ENCODE results near the gene ROBO2. TPM values are rescaled to one million over a fixed set of nuclear protein-coding genes. Genes with fewer than 3 reads are reported as not detected.

The ROBO2 gene
- total RNA-seq, 4 donors from 2014 or later, result 0.16 to 4.0 (median 1.3) TPM

DNA sequence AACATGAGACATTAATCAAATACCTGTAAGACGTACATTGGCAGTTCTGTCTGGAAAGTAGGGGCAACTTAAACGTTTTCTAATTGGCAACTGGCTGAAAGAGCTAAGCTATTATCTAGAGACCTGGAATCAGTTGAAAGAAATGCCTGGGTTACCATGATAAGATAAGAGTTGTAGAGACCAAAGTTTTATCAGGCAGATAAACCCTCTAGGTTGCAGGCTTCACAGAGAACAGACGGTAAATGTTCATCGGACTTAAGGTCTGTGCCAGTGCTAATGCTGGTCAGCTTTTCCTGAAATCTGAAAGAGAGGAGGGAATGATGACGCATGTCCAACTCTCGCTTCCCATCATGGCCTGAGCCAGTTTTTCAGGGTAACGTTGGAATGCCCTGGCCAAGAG is 196.2 kb downstream of the ROBO2 start:
- TF ChIP-seq, protein P1, sequence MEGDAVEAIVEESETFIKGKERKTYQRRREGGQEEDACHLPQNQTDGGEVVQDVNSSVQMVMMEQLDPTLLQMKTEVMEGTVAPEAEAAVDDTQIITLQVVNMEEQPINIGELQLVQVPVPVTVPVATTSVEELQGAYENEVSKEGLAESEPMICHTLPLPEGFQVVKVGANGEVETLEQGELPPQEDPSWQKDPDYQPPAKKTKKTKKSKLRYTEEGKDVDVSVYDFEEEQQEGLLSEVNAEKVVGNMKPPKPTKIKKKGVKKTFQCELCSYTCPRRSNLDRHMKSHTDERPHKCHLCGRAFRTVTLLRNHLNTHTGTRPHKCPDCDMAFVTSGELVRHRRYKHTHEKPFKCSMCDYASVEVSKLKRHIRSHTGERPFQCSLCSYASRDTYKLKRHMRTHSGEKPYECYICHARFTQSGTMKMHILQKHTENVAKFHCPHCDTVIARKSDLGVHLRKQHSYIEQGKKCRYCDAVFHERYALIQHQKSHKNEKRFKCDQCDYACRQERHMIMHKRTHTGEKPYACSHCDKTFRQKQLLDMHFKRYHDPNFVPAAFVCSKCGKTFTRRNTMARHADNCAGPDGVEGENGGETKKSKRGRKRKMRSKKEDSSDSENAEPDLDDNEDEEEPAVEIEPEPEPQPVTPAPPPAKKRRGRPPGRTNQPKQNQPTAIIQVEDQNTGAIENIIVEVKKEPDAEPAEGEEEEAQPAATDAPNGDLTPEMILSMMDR (IDR thresholded peaks at IDR 0.05; ENCODE audit: low read depth), result no peak

DNA sequence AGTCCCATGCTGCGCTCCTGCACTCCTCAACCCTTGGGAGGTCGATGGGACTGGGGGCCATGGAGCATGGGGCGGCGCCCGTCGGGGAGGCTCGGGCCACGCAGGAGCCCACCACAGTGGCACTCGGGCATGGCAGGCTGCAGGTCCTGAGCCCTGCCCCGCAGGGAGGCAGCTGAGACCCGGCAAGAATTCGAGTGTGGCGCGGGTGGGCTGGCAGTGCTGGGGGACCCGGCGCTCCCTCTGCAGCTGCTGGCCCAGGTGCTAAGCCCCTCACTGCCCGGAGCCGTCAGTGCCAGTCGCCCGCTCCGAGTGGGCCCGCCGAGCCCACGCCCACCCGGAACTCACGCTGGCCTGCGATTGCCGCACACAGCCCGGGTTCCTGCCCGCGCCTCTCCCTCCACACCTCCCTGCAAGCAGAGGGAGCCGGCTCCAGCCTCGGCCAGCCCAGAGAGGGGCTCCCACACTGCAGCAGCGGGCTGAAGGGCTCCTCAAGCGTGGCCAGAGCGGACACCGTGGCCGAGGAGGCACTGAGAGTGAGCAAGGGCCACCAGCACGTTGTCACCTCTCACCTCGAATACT is 200.3 kb downstream of the ROBO2 start:
- TF ChIP-seq, protein P1 (IDR thresholded peaks at IDR 0.05; ENCODE audit: low read depth), result no peak

DNA sequence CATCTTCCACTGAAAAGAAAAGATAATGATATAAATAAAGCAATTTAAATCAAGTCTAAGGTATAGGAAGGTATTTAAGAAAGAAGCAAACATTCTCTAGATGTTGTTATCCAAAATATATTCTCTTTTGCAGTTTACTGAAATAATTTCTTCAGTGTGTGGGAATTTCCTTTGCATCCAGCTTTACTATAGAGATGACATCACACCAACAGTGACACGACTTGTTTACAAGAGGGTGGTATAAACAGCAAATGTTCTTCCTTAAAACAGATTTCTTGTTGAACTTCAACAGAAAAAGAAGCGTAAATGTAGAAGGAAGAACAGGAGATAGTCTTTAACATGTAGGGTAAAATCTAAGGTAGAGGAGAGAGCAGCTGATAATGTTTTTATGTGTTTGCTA is 202.5 kb downstream of the ROBO2 start:
- TF ChIP-seq, protein P1 (IDR thresholded peaks at IDR 0.05; ENCODE audit: low read depth), result no peak

DNA sequence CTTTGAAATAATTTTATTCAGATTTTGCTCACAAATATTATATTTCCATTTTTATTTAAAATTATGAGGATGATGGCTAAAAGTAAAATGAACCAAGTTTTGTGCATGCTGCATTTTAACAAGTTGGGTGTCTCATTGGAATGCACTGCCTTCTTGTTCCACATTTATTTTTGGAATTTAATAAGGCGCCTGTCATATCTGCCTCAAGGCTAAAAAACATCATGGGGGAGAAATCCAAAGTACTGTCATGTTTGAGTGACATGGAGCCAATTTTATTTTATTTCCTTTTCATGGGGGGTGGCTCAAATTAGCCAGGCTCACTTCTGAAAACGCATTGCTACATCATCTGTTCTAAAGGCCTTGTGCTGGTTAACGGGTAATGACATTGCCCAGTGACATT is 205.1 kb downstream of the ROBO2 start:
- TF ChIP-seq, protein P1 (IDR thresholded peaks at IDR 0.05; ENCODE audit: low read depth), result no peak

DNA sequence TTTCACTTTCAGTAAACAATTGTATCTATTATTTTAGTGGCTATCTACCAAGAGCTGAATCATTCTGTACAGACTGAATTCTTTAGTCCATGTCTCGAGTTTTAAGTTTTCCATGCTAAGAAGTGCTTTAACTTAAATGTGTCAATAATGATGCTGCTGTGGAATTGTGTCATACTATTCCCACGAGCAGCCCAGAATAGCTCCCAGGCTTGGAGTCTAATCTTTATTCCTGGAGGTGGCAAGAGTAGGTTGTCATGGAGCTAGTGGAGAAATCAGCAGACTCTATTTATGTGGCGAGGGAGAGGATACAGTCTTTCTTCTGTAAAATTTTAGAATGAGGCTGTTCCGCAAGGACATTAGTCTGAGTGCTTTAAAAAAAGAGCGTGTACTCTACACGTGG is 207.2 kb downstream of the ROBO2 start:
- TF ChIP-seq, protein P1 (IDR thresholded peaks at IDR 0.05; ENCODE audit: low read depth), result no peak

DNA sequence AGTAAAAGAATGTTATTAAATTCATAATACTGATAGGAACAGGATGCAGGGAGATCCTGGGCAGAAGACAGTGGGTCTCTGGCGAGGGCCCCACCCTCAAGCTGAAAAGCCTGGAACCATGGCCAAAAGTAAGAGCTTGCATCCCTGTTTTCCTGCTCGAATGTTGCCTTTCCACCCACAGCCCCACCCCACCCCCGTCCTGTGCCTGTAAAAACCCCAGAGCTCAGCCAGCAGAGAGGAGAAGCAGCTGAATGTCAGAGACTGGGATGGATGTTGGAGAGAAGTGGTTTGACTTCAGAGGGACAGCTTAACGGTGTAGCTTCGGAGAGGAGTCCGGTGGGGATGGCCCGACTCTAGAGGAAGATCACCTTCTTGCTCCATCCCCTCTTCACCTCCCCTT is 207.9 kb downstream of the ROBO2 start:
- TF ChIP-seq, protein P1 (IDR thresholded peaks at IDR 0.05; ENCODE audit: low read depth), result no peak

DNA sequence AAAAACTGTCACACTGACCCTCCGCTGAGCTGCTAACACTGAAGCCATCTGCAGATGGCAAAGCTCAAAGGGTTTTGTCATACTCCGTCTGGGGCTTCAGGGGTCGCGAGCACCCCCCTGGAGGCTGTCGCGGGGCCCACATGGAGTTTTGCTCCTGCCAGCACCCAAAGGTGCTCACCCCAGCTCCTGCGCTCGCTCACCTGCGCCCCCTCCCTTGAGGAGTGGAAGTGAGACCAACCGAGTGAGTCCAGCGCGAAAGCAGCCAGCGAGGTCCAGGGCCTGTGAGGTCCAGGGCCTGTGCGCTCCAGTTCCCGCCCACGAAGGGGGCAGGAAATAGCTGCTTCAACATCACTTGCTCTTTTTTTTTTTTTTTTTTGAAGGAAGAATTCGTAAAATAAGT is 208.5 kb downstream of the ROBO2 start:
- TF ChIP-seq, protein P1 (IDR thresholded peaks at IDR 0.05; ENCODE audit: low read depth), result no peak

All from subcutaneous adipose tissue (tissue), 4 donors.